Spleen (tissue), 11 donors: ENCODE results near the gene TLCD3B. TPM values are rescaled to one million over a fixed set of nuclear protein-coding genes. Genes with fewer than 3 reads are reported as not detected.

Experiments used
- DNase-seq: peaks from one replicate; pipeline ENCODE4 v3.0.0-alpha.2; 2020
- H3K27ac ChIP-seq, 8 donors: fragments of 200-600 bp; sonication (generic) in 7 of 8; 1 replicate in 4 of 8; 2 replicates in 4 of 8; pipeline versions ENCODE4 v1.5.0 to v1.8.0; 2016 to 2021; ENCODE audit warnings: inconsistent platforms in 4 of 8, mild to moderate bottlenecking in 4 of 8, moderate library complexity in 1 of 8
- H3K27me3 ChIP-seq, 7 donors: fragments of 200-600 bp; sonication (generic) in 6 of 7; replicated peaks in 1 of 7; 1 replicate in 4 of 7; 2 replicates in 3 of 7; pipeline versions ENCODE4 v1.5.0 to v1.8.0; 2016 to 2021; ENCODE audit warnings: inconsistent platforms in 3 of 7, mild to moderate bottlenecking in 1 of 7
- H3K36me3 ChIP-seq, 6 donors: fragments of 200-600 bp; sonication (generic) in 5 of 6; 1 replicate in 4 of 6; 2 replicates in 2 of 6; pipeline versions ENCODE4 v1.5.0 to v1.8.0; 2016 to 2021; ENCODE audit warnings: inconsistent platforms in 2 of 6
- H3K4me1 ChIP-seq, 6 donors: fragments of 200-600 bp; sonication (generic) in 5 of 6; 1 replicate in 3 of 6; 2 replicates in 3 of 6; pipeline versions ENCODE4 v1.5.0 to v1.8.0; 2016 to 2021; ENCODE audit warnings: inconsistent platforms in 3 of 6
- H3K4me3 ChIP-seq, 8 donors: fragments of 200-600 bp; sonication (generic) in 7 of 8; 1 replicate in 4 of 8; 2 replicates in 4 of 8; pipeline versions ENCODE4 v1.5.0 to v1.8.0; 2016 to 2021; ENCODE audit warnings: inconsistent platforms in 4 of 8, mild to moderate bottlenecking in 4 of 8, moderate library complexity in 2 of 8
- H3K9me3 ChIP-seq, 8 donors: fragments of 200-600 bp; sonication (generic) in 7 of 8; 1 replicate in 4 of 8; 2 replicates in 4 of 8; pipeline versions ENCODE4 v1.5.0 to v1.8.0; 2016 to 2021; ENCODE audit warnings: inconsistent platforms in 4 of 8
- CTCF ChIP-seq, 11 experiments: fragments of 200-600 bp in 7 of 11; fragments of 450-650 bp in 4 of 11; sonication (generic) in 4 of 11; IDR thresholded peaks in 8 of 11; conservative IDR thresholded peaks in 3 of 11; 1 replicate in 7 of 11; 2 replicates in 4 of 11; pipeline versions ENCODE4 v1.4.0 to v1.8.0; 2016 to 2021; ENCODE audit warnings: antibody characterized with exemption in 11 of 11, inconsistent platforms in 4 of 11, mild to moderate bottlenecking in 1 of 11
- POLR2A ChIP-seq, 3 donors: fragments of 450-650 bp; IDR thresholded peaks; one replicate each; pipeline ENCODE4 v1.5.1; 2017; ENCODE audit warnings: antibody characterized with exemption in 3 of 3, mild to moderate bottlenecking in 1 of 3
- POLR2AphosphoS5 ChIP-seq, 3 donors: sonication (generic); formaldehyde crosslinking; IDR thresholded peaks; one replicate each; pipeline ENCODE4 v1.5.1; 2017; ENCODE audit warnings: antibody characterized with exemption in 3 of 3
- WGBS, 5 donors: extraction: QIAGEN DNeasy Blood & Tissue Kit in 3 of 5; methylation state at CpG; one replicate each; pipeline versions ENCODE4 v1.1.5 to v1.1.7; 2013 to 2018; 5-methylcytosine and 5-hydroxymethylcytosine counted together
- intact Hi-C: fragments of 100-400 bp; cut with DNase I; formaldehyde crosslinking; loops from one replicate; pipeline ENCODE4 v1.15.0; 2023; ENCODE audit warnings: low total_unique reads
- polyA plus RNA-seq, 3 donors: library from polyadenylated mRNA; stranded (reverse); fragments of 200-250 nt; gene quantifications; one replicate each; pipeline ENCODE4 v1.2.1, GENCODE V29; 2013
- total RNA-seq, 7 donors: library from RNA; depleted of rRNA in 3 of 7; stranded (reverse); fragments of >200 nt in 3 of 7; fragmentation: NEBNext Ultra II Directional in 4 of 7; extraction: Animal tissue kit (Norgen Biotek cat#: 25700) in 4 of 7; gene quantifications; one replicate each; pipeline versions ENCODE4 v1.1.0 to v1.2.1, GENCODE V29; 2016 to 2021
- donor health status: healthy with polysubstance abuse.
- donor health status: DM: no; HTN: no; CAD: no; lungs with moderate emphysema.
- donor health status: DM: no; HTN: no; CAD: no.
- donor health status: Bipolar disorder and iron deficiency.
- donor health status: healthy.
- donor health status: DM: no; HTN: no; CAD: no.
- donor health status: DM: yes; HTN: yes; CAD: no.

TLCD3B gene
- total and polyA plus RNA-seq, 10 donors: 0.09 to 0.10 TPM; not detected in 8

- TF ChIP-seq POLR2AphosphoS5 (IDR thresholded peaks at IDR 0.05) (no peak), CTCF (IDR thresholded peaks at IDR 0.05 in 8 of 11, conservative IDR thresholded peaks at IDR 0.05 in 3 of 11) (no peak), POLR2A (IDR thresholded peaks at IDR 0.05) (no peak)
- H3K27ac ChIP-seq: no peak overlapping the region
- peaks cover 0 to 64% (median 22%) of the 10 kb centered on the region in 7 donors for H3K27me3 ChIP-seq
- intact Hi-C loops: no loop called here
- no peaks in the 10 kb centered on the region for H3K9me3 ChIP-seq
- H3K36me3 ChIP-seq: no peaks in the 10 kb centered on the region
- no peak for DNase-seq
- no peak overlapping the region for H3K4me3 ChIP-seq
- WGBS, 5 donors: 70 to 85% (median 73%) methylated on average over 8 to 20 of the region's 20 CpGs
- H3K4me1 ChIP-seq: peaks cover 0 to 18% (median 15%) of the 10 kb centered on the region in 6 donors
Observed at GRCh38 chr16:30025156-30025555, 5.9 kb downstream of the TLCD3B start.

- peaks cover 0 to 18% (median 15%) of the 10 kb centered on the region in 6 donors for H3K4me1 ChIP-seq
- no peaks in the 10 kb centered on the region for H3K9me3 ChIP-seq
- H3K27ac ChIP-seq: no peak overlapping the region
- intact Hi-C loops: loop anchor here (5.0 kb wide), 1 partner anchor 322 kb away; no protein-coding TSS in a partner anchor
- TF ChIP-seq POLR2AphosphoS5 (IDR thresholded peaks at IDR 0.05) (no peak), POLR2A (IDR thresholded peaks at IDR 0.05) (no peak), CTCF (IDR thresholded peaks at IDR 0.05 in 8 of 11, conservative IDR thresholded peaks at IDR 0.05 in 3 of 11) (no peak)
- 78 to 86% (median 83%) methylated on average over 16 of the region's 16 CpGs for WGBS, 5 donors
- H3K36me3 ChIP-seq: no peaks in the 10 kb centered on the region
- no peak for DNase-seq
- H3K27me3 ChIP-seq: peaks cover 0 to 57% (median 15%) of the 10 kb centered on the region in 7 donors
- H3K4me3 ChIP-seq: no peak overlapping the region
Observed at GRCh38 chr16:30024451-30024850, 6.6 kb downstream of the TLCD3B start.

DNA sequence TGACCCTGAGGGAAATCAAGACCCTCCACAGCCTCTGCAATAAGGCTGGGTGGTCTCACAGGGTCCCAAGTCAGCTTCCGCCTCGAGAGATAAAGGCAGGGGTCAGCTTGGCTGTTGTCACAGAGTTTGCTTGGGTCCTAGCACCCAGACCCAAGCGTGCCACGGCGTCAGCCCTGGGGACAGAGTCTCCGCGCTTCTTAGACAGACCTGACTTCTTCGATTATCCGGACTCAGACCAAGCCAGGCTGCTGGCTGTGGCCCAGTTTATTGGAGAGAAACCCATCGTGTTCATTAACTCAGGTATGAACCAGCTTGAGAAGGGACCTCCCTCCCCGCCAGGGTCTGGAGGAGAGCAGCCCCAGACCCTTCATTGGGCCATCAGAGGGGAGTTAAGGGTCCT, 7.5 kb downstream of the TLCD3B start:
- Histone ChIP-seq H3K4me1 (peaks cover 0 to 18% (median 15%) of the 10 kb centered on the region in 6 donors), H3K27ac (no peak overlapping the region), H3K36me3 (no peaks in the 10 kb centered on the region), H3K27me3 (peaks cover 0 to 49% (median 8%) of the 10 kb centered on the region in 7 donors), H3K9me3 (no peaks in the 10 kb centered on the region), H3K4me3 (no peak overlapping the region)
- intact Hi-C loops: loop anchor here (5.0 kb wide), 1 partner anchor 321 kb away; no protein-coding TSS in a partner anchor
- DNase-seq: no peak
- TF ChIP-seq CTCF (IDR thresholded peaks at IDR 0.05 in 8 of 11, conservative IDR thresholded peaks at IDR 0.05 in 3 of 11): no peak
- no peak for TF ChIP-seq POLR2A (IDR thresholded peaks at IDR 0.05)
- no peak for TF ChIP-seq POLR2AphosphoS5 (IDR thresholded peaks at IDR 0.05)
- WGBS, 5 donors: 82 to 90% (median 88%) methylated on average over 11 of the region's 11 CpGs

DNA sequence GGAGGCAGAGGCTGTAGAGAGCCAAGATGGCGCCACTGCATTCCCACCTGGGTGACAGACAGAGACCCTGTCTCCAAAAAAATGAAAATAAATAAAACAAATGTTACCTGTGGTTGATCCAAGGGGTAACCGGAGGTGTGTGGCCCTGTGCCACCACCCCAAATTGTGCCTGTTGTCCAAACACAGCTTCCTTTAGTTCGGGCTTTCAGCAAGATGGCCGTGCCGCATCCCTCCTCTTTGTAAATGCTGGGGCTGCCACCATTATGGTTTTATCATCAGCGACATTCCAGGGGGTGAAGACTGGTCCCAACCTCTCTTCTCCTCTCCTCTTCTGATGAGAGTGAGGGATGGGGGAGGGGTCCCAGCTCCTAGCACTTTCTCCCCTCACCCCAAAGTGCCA, 8.2 kb downstream of the TLCD3B start, which contains the start of gene C16orf92:
C16orf92 (plus strand) TSS at position 312 of the 400 bp plus-strand sequence. CDS start 143 bp downstream, outside the sequence.
- Histone ChIP-seq H3K9me3 (no peaks in the 10 kb centered on the region), H3K4me3 (no peak within 1 kb of the TSS), H3K4me1 (peaks cover 0 to 18% (median 15%) of the 10 kb centered on the region in 6 donors), H3K36me3 (no peaks in the 10 kb centered on the region), H3K27ac (no peak within 1 kb of the TSS), H3K27me3 (peaks cover 0 to 42% (median 3%) of the 10 kb centered on the region in 7 donors)
- intact Hi-C loops: loop anchor here (5.0 kb wide), 1 partner anchor 321 kb away; no protein-coding TSS in a partner anchor
- 78 to 95% (median 90%) methylated on average over 6 of the region's 6 CpGs for WGBS, 5 donors
- no peak for DNase-seq
- TF ChIP-seq CTCF (IDR thresholded peaks at IDR 0.05 in 8 of 11, conservative IDR thresholded peaks at IDR 0.05 in 3 of 11) (no peak), POLR2A (IDR thresholded peaks at IDR 0.05) (no peak), POLR2AphosphoS5 (IDR thresholded peaks at IDR 0.05) (no peak)
